GM12872 (cell line): ENCODE measurements around the gene DOK1.
A peak's percentile ranks its signal among the peaks of the same experiment; 100 is the strongest.

Source experiments
- CTCF ChIP-seq: IDR thresholded peaks from 3 replicates; pipeline ENCODE4 v1.5.1; 2011; ENCODE audit warnings: low read depth, mild to moderate bottlenecking, low read length, moderate library complexity; ENCODE audit not compliant: insufficient read depth

DOK1 gene

DNA sequence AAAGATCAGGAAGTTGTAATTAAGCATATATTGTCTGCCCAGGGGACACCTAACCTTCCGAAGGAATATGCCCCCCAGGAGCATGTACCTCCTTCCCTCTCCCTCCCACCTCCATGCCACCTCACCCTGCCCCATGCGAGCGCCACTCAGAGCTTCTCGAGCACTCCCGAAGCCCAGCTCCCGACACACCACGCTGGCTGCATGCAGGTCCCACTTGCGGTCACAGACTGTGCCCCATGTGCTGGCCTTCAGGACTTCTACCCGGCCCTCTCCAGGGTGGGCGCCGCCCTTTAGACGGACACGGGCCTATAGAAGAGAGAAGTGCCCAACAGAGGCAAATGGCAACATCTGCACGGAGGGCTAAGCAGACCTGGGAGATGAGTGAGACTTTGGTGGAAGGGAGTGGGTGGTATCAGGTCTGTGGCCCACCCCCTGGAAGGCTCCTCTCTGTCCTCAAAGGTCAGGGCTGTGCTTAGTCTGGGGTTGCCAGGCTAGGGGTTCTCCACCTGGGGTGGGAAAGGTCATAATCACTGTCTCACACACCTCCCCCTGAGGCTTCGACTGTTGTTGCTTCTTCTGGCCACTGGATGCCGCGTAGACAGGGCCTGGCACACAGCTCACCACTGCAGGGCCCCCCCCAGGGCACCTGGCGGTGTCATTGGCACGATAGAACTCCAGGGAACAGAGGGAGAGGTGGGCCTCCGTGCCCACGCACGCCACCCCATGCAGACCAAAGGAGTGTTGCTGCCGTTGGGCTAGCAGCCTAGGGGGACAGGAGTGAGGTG is 18.2 kb upstream of the DOK1 start:
- no peak for TF ChIP-seq CTCF

- TF ChIP-seq CTCF: no peak
Measured at GRCh38 chr2:74537140-74537539, 17.4 kb upstream of the DOK1 start.

- TF ChIP-seq CTCF: no peak
Measured at GRCh38 chr2:74538881-74539339, 15.6 kb upstream of the DOK1 start.

GRCh38 chr2:74540291-74540690 is 14.2 kb upstream of the DOK1 start:
- TF ChIP-seq CTCF: no peak

GRCh38 chr2:74542978-74543377 is 11.5 kb upstream of the DOK1 start:
- no peak for TF ChIP-seq CTCF

DNA sequence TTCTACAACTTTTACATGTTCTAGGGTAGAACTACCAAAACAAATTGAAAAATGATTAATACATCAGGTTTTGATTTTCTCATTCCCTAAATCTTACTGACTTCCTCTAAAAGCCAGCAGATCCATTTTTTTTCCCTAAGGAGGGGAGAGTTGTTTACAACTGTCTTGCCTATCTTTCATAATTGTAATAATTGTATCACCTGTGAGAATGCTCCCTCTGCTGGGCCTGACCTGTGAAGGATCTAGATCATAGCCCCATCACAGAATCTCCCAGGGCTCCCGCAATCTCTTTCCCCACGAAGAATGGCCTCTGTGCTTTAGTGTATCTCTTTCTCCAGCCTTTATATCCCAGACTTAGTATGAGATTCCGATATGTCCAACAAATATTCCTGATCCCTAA is 9.9 kb upstream of the DOK1 start:
- TF ChIP-seq CTCF: peak; percentile 36; the same call in 2 of the 3 replicates

DNA sequence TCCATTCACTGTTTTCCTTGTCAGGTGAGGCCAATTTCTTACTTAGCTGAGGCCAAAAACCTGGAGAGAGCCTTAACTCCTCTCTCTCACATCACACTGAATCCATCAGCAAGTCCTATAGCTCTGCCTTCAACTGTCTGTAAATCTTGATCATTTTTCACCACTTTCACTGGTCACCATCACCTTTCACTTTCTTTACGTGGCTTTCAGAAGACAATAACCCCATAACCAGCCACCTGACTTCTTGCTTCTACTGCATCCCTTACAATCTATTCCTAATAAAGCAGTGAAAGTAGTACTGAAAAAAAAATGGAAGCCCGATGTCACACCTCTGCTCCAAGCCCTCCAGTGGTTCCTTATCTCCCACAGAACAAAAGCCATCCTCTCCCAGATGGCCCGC is 8.5 kb upstream of the DOK1 start:
- TF ChIP-seq CTCF: no peak
